Naive thymus-derived CD4-positive, alpha-beta T cell (primary cell): ENCODE results near the gene PICK1. TPM values are rescaled to one million over a fixed set of nuclear protein-coding genes. Genes with fewer than 3 reads are reported as not detected.
"Not testable (repeated sequence)": the region's sequence is repeated elsewhere in the genome, so short reads cannot be mapped to it uniquely, and the experiment has no call there.

ENCODE experiments used
- ATAC-seq: fragments of 150-1000 bp; cut with Tn5 transposase; 2 replicates; pipeline ENCODE4 v1.10.0; 2021; ENCODE audit warnings: mild to moderate bottlenecking, moderate library complexity
- CTCF ChIA-PET: fragments of 350-600 bp; sonication (Branson Sonifier 250); formaldehyde crosslinking; loops from one replicate; lab custom pipeline; 2021; ENCODE audit warnings: antibody characterized with exemption; lab: Charles Lee
- POLR2A ChIA-PET: fragments of 350-600 bp; sonication (Branson Sonifier 250); formaldehyde crosslinking; loops from one replicate; lab custom pipeline; 2021; ENCODE audit warnings: antibody characterized with exemption, inconsistent platforms; lab: Charles Lee
- DNase-seq, 9 donors: peaks; one replicate each; pipeline versions ENCODE4 v3.0.0 to v3.0.0-alpha.2; 2020 to 2022; ENCODE audit warnings: mixed read lengths in 1 of 9
- H3K27ac ChIP-seq: one replicate; pipeline ENCODE4 v1.7.0; 2013; ENCODE audit warnings: mild to moderate bottlenecking, low read depth, low read length, moderate library complexity
- H3K27me3 ChIP-seq, 2 donors: one replicate each; pipeline ENCODE4 v1.7.0; 2013; ENCODE audit warnings: low read length in 2 of 2, mild to moderate bottlenecking in 2 of 2, moderate library complexity in 2 of 2; ENCODE audit not compliant: control insufficient read depth in 2 of 2, insufficient read depth in 2 of 2
- H3K36me3 ChIP-seq, 3 experiments: 1 replicate in 2 of 3; 2 replicates in 1 of 3; pipeline ENCODE4 v1.7.0; 2013; ENCODE audit warnings: low read length in 3 of 3, mild to moderate bottlenecking in 3 of 3, moderate library complexity in 1 of 3; ENCODE audit not compliant: insufficient read depth in 3 of 3, control insufficient read depth in 2 of 3
- H3K4me1 ChIP-seq, 2 donors: one replicate each; pipeline ENCODE4 v1.7.0; 2013; ENCODE audit warnings: low read length in 2 of 2, mild to moderate bottlenecking in 2 of 2, moderate library complexity in 1 of 2; ENCODE audit not compliant: control insufficient read depth in 2 of 2, insufficient read depth in 2 of 2
- H3K4me3 ChIP-seq: 2 replicates; pipeline ENCODE4 v1.7.0; 2013; ENCODE audit warnings: mild to moderate bottlenecking, low read length
- H3K9me3 ChIP-seq, 3 experiments: 1 replicate in 2 of 3; 2 replicates in 1 of 3; pipeline ENCODE4 v1.7.0; 2013; ENCODE audit warnings: low read length in 3 of 3; ENCODE audit not compliant: control insufficient read depth in 2 of 3
- H3K27ac Mint-ChIP-seq, 9 donors: one replicate each; pipeline ENCODE4 v1.8.0; 2020 to 2022; ENCODE audit warnings: mixed read lengths in 9 of 9, mild to moderate bottlenecking in 8 of 9, moderate library complexity in 5 of 9, inconsistent platforms in 2 of 9
- H3K27me3 Mint-ChIP-seq, 5 donors: one replicate each; pipeline ENCODE4 v1.8.0; 2021 to 2022; ENCODE audit warnings: mixed read lengths in 5 of 5, mild to moderate bottlenecking in 1 of 5
- H3K36me3 Mint-ChIP-seq, 5 donors: one replicate each; pipeline ENCODE4 v1.8.0; 2020 to 2022; ENCODE audit warnings: mixed read lengths in 5 of 5, mild to moderate bottlenecking in 3 of 5, inconsistent platforms in 1 of 5
- H3K4me1 Mint-ChIP-seq, 7 donors: one replicate each; pipeline ENCODE4 v1.8.0; 2020 to 2022; ENCODE audit warnings: mixed read lengths in 7 of 7, mild to moderate bottlenecking in 3 of 7, inconsistent platforms in 1 of 7
- H3K4me3 Mint-ChIP-seq, 10 donors: one replicate each; pipeline ENCODE4 v1.8.0; 2020 to 2022; ENCODE audit warnings: mild to moderate bottlenecking in 10 of 10, mixed read lengths in 10 of 10, moderate library complexity in 6 of 10, inconsistent platforms in 2 of 10
- H3K9me3 Mint-ChIP-seq, 11 donors: one replicate each; pipeline ENCODE4 v1.8.0; 2020 to 2022; ENCODE audit warnings: mixed read lengths in 11 of 11, mild to moderate bottlenecking in 4 of 11, inconsistent platforms in 1 of 11, moderate library complexity in 1 of 11
- intact Hi-C, 2 donors: fragments of 100-400 bp; cut with micrococcal nuclease; formaldehyde crosslinking; loops; one replicate each; pipeline ENCODE4 v1.15.1; 2023
- polyA plus RNA-seq, 2 donors: library from polyadenylated mRNA; unstranded; fragments of 300-500 nt; fragmentation: Illumina TruSeq; gene quantifications; one replicate each; pipeline ENCODE4 v1.2.3, GENCODE V29; 2021
- total RNA-seq, 6 experiments: library from RNA in 5 of 6; stranded (reverse) in 5 of 6; gene quantifications; 1 replicate in 5 of 6; 2 replicates in 1 of 6; pipeline ENCODE4 v1.2.3 and lab custom pipeline; 2021 to 2026

PICK1 gene
- total and polyA plus RNA-seq, 7 experiments from 2014 or later: 6.3 to 29.3 (median 25.3) TPM

DNA sequence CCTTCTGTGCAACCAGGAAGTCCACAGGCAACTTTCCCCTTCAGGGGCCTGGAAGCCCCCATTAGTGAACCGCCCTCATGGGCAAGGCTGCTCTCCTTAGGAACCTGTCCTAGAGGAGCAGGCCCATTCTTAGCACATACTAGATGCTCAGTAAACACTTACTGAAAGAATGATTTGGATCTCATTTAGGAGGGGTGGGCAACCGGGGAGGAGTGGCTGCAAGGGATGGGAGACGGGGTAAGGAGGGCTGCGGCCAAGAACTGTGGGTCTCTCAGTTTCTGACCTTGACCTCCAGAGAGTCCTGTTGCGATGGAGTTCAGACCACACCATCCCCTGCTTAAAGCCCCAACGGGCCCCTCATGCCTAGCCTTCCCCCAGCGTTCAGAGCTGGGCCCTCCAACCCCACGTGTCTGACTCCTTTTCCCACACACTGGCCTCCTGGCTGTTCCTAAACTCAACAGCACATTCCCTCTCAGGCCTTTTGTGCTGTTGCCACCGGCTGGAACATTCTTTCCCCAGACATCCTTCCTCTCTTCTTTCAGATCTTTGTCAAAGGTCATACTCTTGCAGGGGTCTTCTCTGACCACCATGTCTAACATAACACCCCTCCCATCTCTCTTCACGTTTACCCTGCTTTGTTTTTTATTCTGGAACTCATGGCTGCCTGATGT is 20.7 kb upstream of the PICK1 start:
- Mint-ChIP-seq H3K27ac (no peak overlapping the region), H3K9me3 (no peaks in the 10 kb centered on the region), H3K36me3 (no peaks in the 10 kb centered on the region), H3K27me3 (no peaks in the 10 kb centered on the region), H3K4me3 (no peak overlapping the region), H3K4me1 (peaks cover 0 to 8% (median 0%) of the 10 kb centered on the region in 7 donors)
- CTCF ChIA-PET: no interaction called here
- POLR2A ChIA-PET: no interaction called here
- intact Hi-C loops: no loop called here
- no peaks in the 10 kb centered on the region for H3K27me3 ChIP-seq
- H3K27ac ChIP-seq: no peak overlapping the region
- no peaks in the 10 kb centered on the region for H3K36me3 ChIP-seq
- H3K4me3 ChIP-seq: no peak overlapping the region
- no peaks in the 10 kb centered on the region for H3K4me1 ChIP-seq
- no peaks in the 10 kb centered on the region for H3K9me3 ChIP-seq
- ATAC-seq: no peak
- DNase-seq: no peak

DNA sequence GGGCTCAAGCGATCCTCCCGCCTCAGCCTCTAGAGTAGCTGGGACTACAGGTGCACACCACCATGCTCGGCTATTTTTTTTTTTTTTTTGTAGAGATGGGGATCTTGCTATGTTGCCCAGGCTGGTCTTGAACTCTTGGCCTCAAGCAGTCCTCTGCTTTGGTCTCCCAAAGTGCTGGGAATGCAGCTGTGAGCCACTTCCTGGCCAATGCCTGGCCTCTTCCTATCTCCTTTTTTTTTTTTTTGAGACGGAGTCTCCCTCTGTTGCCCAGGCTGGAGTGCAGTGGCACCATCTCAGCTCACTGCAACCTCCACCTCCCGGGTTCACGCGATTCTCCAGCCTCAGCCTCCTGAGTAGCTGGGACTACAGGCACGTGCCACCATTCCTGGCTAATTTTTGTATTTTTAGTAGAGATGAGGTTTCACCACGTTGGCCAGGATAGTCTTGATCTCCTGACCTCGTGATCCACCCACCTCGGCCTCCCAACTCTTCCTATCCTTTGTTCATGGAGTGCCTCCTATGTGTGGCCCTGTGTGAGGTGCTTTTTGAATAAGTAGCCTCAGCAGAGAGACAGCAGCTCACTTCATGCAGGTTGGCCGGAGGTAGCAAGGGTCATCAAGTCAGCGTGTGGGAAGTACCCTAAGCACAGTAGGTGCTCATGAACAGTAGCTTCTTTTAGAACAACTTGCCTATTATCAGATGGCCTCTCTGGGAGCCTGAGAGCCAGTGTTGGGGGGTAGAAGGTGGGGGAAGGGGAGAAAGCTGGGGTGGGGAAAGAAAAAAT is 19.6 kb upstream of the PICK1 start:
- H3K9me3 Mint-ChIP-seq, H3K27ac Mint-ChIP-seq, CTCF ChIA-PET, H3K9me3 ChIP-seq, ATAC-seq, H3K4me1 ChIP-seq, H3K27ac ChIP-seq, DNase-seq, H3K4me3 ChIP-seq, H3K27me3 Mint-ChIP-seq, H3K4me3 Mint-ChIP-seq, H3K36me3 ChIP-seq, intact Hi-C loops, H3K36me3 Mint-ChIP-seq, H3K27me3 ChIP-seq, POLR2A ChIA-PET: not testable (repeated sequence)
- H3K4me1 Mint-ChIP-seq: peaks cover 0 to 10% (median 0%) of the 10 kb centered on the region in 7 donors

DNA sequence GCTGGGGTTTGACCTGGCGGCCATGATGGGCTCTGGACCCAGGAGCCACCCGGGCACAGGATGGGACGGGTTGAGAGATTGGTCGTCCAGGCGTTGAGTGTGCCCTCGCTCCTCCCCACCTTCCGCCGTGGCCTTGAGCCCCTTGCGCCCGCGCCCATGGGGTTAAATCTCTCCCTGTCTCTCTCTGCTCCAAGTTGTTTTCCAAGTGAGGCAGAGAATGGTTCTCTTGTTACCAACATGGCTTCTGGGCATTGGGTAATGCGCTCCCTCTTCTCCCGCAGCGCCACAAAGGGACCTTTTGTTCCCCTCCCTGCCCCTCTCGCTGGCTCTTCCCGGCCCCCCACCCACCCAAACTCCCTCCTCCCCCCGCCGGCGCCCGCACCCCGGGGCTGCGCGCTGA is 18.8 kb upstream of the PICK1 start:
- CTCF ChIA-PET: no interaction called here
- no peaks in the 10 kb centered on the region for H3K36me3 ChIP-seq
- no peak overlapping the region for H3K27ac ChIP-seq
- POLR2A ChIA-PET: no interaction called here
- Mint-ChIP-seq H3K4me1 (peaks cover 0 to 11% (median 0%) of the 10 kb centered on the region in 7 donors), H3K27ac (no peak overlapping the region), H3K36me3 (no peaks in the 10 kb centered on the region), H3K9me3 (no peaks in the 10 kb centered on the region), H3K4me3 (no peak overlapping the region), H3K27me3 (no peaks in the 10 kb centered on the region)
- no peaks in the 10 kb centered on the region for H3K27me3 ChIP-seq
- no peak for DNase-seq
- no peak for ATAC-seq
- intact Hi-C loops: no loop called here
- no peaks in the 10 kb centered on the region for H3K4me1 ChIP-seq
- H3K9me3 ChIP-seq: no peaks in the 10 kb centered on the region
- H3K4me3 ChIP-seq: no peak overlapping the region

DNA sequence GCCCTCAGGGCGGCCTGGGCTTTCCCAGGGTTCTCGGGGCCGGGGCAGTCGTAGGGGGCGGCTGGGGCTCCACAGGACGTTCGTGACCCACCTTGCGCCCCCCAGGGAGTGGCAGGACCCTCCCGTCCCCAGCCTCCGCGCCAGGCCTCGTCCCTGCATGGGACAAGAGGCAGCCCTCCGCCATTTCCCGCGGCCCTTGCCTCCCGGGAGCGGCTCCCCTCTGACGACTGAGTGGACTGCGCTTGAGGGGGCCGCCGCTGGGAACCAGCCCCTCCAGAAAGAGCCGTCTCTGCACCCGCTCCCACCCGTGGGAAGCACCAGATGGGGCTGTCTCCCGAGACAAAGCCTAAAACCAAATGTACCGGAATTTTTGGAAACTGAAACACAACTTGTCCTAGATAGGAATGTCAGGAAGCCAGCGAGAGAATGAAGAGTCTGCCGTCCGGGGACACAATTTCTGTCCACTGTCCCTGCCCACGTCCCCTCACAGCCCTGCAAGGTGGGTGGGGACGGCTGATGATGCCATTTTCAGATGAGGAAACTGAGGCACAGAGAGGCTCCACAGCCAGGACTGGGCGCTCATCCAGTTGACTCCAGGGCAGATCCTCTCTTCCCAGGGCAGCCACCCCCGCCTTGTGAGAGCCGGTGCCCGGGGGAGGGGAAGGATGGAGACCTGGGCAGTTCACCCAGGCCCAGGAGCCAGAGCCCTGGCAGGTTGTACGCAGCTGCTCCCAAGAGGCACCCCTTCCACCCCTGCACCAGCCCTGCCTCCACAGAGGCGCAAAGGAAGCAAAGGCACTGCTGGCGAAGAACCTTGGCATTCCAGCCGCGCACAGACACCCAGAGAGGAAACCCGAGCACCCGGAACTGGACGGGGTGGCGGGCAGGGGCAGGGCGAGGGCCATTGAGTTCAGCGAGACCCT is 18.1 kb upstream of the PICK1 start:
- peaks cover 0 to 8% (median 0%) of the 10 kb centered on the region in 7 donors for H3K4me1 Mint-ChIP-seq
- ChIA-PET CTCF (no interaction called here), POLR2A (no interaction called here)
- H3K9me3 ChIP-seq: no peaks in the 10 kb centered on the region
- no peak overlapping the region for H3K27ac Mint-ChIP-seq
- H3K4me1 ChIP-seq: no peaks in the 10 kb centered on the region
- H3K36me3 ChIP-seq: no peaks in the 10 kb centered on the region
- H3K4me3 Mint-ChIP-seq: no peak overlapping the region
- DNase-seq (no peak), ATAC-seq (no peak)
- no peak overlapping the region for H3K4me3 ChIP-seq
- no peaks in the 10 kb centered on the region for H3K27me3 ChIP-seq
- no peaks in the 10 kb centered on the region for H3K36me3 Mint-ChIP-seq
- H3K27me3 Mint-ChIP-seq: no peaks in the 10 kb centered on the region
- H3K27ac ChIP-seq: no peak overlapping the region
- no peaks in the 10 kb centered on the region for H3K9me3 Mint-ChIP-seq
- intact Hi-C loops: no loop called here

DNA sequence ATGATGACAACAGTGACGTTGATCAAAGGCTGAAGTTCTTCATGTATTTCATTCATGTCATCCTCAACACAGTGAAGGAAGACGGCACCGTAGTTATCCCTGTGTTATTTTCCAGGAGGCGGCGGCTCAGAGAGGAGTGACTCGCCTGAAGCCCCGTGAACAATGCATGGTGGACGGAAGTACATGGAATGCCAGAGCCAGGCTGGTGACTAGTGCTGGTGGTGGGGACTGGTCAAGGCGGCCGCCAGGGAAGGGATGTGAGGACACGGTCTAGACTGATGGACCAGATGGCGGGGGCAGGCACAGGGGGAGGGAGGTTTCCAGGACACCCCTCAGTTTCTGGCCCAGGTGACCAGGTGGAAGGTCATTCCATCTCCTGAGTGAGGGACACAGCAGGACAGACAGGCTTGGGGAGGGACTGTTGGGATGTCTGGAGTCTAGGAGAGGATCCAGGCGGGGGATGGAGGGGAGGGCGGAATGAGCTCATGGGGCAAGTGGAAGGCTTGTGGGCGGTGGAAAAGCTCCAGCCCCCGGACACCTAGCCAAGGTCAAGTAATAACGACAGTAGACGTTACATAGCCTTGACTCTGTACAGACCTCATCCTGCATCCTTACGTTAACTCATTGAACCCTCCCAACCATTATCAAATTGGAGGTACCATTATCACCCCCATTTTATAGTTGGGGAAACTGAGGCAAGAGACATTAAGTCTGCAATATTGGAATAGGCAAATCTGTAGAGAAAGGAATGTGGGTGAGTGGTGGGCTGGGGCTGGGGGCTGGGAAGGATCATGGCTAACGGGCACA is 16.0 kb upstream of the PICK1 start:
- ATAC-seq: no peak
- no peak overlapping the region for H3K27ac ChIP-seq
- H3K27me3 ChIP-seq: no peaks in the 10 kb centered on the region
- no peak overlapping the region for H3K27ac Mint-ChIP-seq
- no peaks in the 10 kb centered on the region for H3K36me3 ChIP-seq
- H3K27me3 Mint-ChIP-seq: peaks cover 0 to 4% (median 0%) of the 10 kb centered on the region in 5 donors
- intact Hi-C loops: no loop called here
- CTCF ChIA-PET: no interaction called here
- POLR2A ChIA-PET: no interaction called here
- H3K4me1 ChIP-seq: no peaks in the 10 kb centered on the region
- H3K4me1 Mint-ChIP-seq: peaks cover 0 to 6% (median 0%) of the 10 kb centered on the region in 7 donors
- H3K36me3 Mint-ChIP-seq: no peaks in the 10 kb centered on the region
- H3K4me3 Mint-ChIP-seq: no peak overlapping the region
- H3K4me3 ChIP-seq: no peak overlapping the region
- no peaks in the 10 kb centered on the region for H3K9me3 ChIP-seq
- DNase-seq: no peak
- H3K9me3 Mint-ChIP-seq: no peaks in the 10 kb centered on the region

DNA sequence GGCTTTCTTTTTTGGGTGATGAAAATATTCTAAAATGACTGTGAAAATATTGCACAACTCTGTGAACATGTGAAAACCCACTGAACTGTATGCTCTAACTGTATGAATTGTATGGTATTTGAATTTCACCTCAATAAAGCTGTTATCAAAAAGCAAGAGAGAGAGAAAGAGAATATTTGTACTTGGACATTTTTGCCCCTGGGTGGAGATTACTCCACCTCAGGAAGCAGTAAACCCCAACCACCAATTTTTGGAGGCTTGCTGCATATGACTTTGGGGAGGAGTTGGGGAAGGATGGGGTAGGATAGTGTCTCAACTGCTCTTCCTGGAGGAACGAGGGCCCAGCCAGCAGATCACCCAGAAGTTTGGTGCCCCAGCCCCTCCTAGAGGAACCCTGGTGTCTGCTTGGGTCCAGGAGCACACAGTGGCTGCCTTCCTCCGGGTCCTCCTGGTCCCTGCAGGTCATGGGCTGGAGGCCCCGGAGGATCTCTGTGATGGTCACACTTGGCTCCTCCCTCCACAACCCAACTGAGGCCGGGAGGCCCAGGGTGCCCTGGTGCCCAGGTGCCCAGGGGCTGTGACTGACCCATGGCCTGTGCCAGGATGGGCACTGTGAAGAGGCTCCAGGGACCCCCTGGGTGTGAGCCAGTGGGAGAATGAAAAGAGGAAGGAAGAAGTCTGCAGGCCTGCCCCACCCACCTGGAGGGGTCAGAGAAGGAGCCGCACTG is 15.3 kb upstream of the PICK1 start:
- no peak overlapping the region for H3K27ac Mint-ChIP-seq
- intact Hi-C loops: no loop called here
- H3K4me3 ChIP-seq: no peak overlapping the region
- no peaks in the 10 kb centered on the region for H3K9me3 Mint-ChIP-seq
- CTCF ChIA-PET: no interaction called here
- peaks cover 0 to 6% (median 0%) of the 10 kb centered on the region in 7 donors for H3K4me1 Mint-ChIP-seq
- no peak overlapping the region for H3K27ac ChIP-seq
- DNase-seq (no peak), ATAC-seq (no peak)
- H3K4me1 ChIP-seq: no peaks in the 10 kb centered on the region
- H3K9me3 ChIP-seq: no peaks in the 10 kb centered on the region
- H3K27me3 ChIP-seq: no peaks in the 10 kb centered on the region
- peaks cover 0 to 4% (median 0%) of the 10 kb centered on the region in 5 donors for H3K27me3 Mint-ChIP-seq
- H3K36me3 Mint-ChIP-seq: no peaks in the 10 kb centered on the region
- no peak overlapping the region for H3K4me3 Mint-ChIP-seq
- POLR2A ChIA-PET: no interaction called here
- H3K36me3 ChIP-seq: no peaks in the 10 kb centered on the region
